Activated CD4-positive, alpha-beta T cell treated with anti-CD3 and anti-CD28 coated beads, Interleukin-2, Interleukin-6, amounts not matched to agents 100 ng/mL and 50 ng/mL, durations not matched to agents 16 hours and 8 hours (primary cell): ENCODE measurements around the gene TTC3.
"Not testable (repeated sequence)": the region's sequence is repeated elsewhere in the genome, so short reads cannot be mapped to it uniquely, and the experiment has no call there.

Source experiments
- DNase-seq: peaks from one replicate; pipeline ENCODE4 v3.0.0-alpha.2; 2020

TTC3 gene

GRCh38 chr21:37072988-37073416, at the start of gene TTC3, which contains the start of gene PIGP:
Gene TTC3, plus strand, starts transcription at chr21:37073254. Its CDS starts 14,004 bp downstream, at chr21:37087258.
Gene PIGP, minus strand, starts transcription at chr21:37073071. Its CDS starts 556 bp downstream, at chr21:37072515.
- DNase-seq, result peak; percentile 96

- DNase-seq, result no peak
Measured at GRCh38 chr21:37026499-37026898, 46.6 kb upstream of the TTC3 start.

GRCh38 chr21:37028570-37028969, 44.5 kb upstream of the TTC3 start:
- DNase-seq, result no peak

GRCh38 chr21:37030864-37031263, 42.2 kb upstream of the TTC3 start:
- DNase-seq, result no peak

- DNase-seq, result no peak
Measured at GRCh38 chr21:37032293-37032692, 40.8 kb upstream of the TTC3 start.

- peak; percentile 1 for DNase-seq
Measured at GRCh38 chr21:37032877-37033471, 40.1 kb upstream of the TTC3 start.

GRCh38 chr21:37034394-37034793, 38.7 kb upstream of the TTC3 start:
- not testable (repeated sequence) for DNase-seq

GRCh38 chr21:37036177-37036576, 36.9 kb upstream of the TTC3 start:
- DNase-seq, result no peak

GRCh38 chr21:37039411-37040075, 33.5 kb upstream of the TTC3 start:
- no peak for DNase-seq

GRCh38 chr21:37040212-37040611, 32.8 kb upstream of the TTC3 start:
- DNase-seq, result no peak

- no peak for DNase-seq
Measured at GRCh38 chr21:37041706-37042271, 31.3 kb upstream of the TTC3 start.

- DNase-seq, result no peak
Measured at GRCh38 chr21:37043818-37044217, 29.2 kb upstream of the TTC3 start.

- no peak for DNase-seq
Measured at GRCh38 chr21:37044643-37045042, 28.4 kb upstream of the TTC3 start.

GRCh38 chr21:37045149-37045548, 27.9 kb upstream of the TTC3 start:
- peak; percentile 27 for DNase-seq

GRCh38 chr21:37045556-37045955, 27.5 kb upstream of the TTC3 start:
- DNase-seq, result no peak

- DNase-seq, result no peak
Measured at GRCh38 chr21:37047079-37047478, 26.0 kb upstream of the TTC3 start.

GRCh38 chr21:37049741-37050140, 23.3 kb upstream of the TTC3 start:
- DNase-seq, result not testable (repeated sequence)

- no peak for DNase-seq
Measured at GRCh38 chr21:37055271-37055855, 17.7 kb upstream of the TTC3 start.

GRCh38 chr21:37057614-37058013, 15.4 kb upstream of the TTC3 start:
- no peak for DNase-seq

- no peak for DNase-seq
Measured at GRCh38 chr21:37058261-37058660, 14.8 kb upstream of the TTC3 start.

- no peak for DNase-seq
Measured at GRCh38 chr21:37059181-37059580, 13.9 kb upstream of the TTC3 start.

GRCh38 chr21:37060296-37060695, 12.8 kb upstream of the TTC3 start:
- DNase-seq, result peak; percentile 17

- no peak for DNase-seq
Measured at GRCh38 chr21:37061926-37062592, 11.0 kb upstream of the TTC3 start.
